Thyroid gland (tissue), 4 donors: ENCODE results near the gene CAMTA1.

Experiments
- POLR2A ChIP-seq, 2 donors: fragments of 450-650 bp; IDR thresholded peaks; one replicate each; pipeline ENCODE4 v1.6.1; 2017; ENCODE audit warnings: antibody characterized with exemption in 2 of 2, mild to moderate bottlenecking in 2 of 2, moderate library complexity in 1 of 2
- TF ChIP-seq, protein P1 (sequence below), 6 experiments: fragments of 200-600 bp in 3 of 6; fragments of 450-650 bp in 3 of 6; sonication (generic) in 3 of 6; IDR thresholded peaks; one replicate each; pipeline ENCODE4 v1.5.1; 2016 to 2019; ENCODE audit warnings: antibody characterized with exemption in 6 of 6, mild to moderate bottlenecking in 2 of 6, inconsistent platforms in 1 of 6, moderate library complexity in 1 of 6

DNA sequence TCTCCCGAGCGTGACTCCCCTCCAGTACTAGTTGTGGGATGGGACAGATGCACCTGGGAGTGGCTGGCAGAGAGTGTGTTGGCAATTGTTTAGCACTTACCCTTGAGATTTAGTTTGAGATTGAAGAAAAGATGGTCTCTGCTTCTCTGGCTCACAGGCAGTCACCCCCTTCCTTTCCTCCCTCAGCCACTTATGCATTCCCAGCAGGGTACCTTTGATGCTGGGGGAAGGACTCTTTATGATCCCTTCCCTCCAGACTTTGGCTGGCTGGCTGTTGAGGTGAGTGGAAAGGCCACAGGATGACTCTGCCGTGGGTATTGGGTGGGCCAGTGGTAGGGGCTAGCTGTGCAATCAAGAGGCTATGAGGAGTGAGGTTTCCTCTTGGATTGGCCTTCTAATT, 236.8 kb downstream of the CAMTA1 start:
- TF ChIP-seq, protein P1, sequence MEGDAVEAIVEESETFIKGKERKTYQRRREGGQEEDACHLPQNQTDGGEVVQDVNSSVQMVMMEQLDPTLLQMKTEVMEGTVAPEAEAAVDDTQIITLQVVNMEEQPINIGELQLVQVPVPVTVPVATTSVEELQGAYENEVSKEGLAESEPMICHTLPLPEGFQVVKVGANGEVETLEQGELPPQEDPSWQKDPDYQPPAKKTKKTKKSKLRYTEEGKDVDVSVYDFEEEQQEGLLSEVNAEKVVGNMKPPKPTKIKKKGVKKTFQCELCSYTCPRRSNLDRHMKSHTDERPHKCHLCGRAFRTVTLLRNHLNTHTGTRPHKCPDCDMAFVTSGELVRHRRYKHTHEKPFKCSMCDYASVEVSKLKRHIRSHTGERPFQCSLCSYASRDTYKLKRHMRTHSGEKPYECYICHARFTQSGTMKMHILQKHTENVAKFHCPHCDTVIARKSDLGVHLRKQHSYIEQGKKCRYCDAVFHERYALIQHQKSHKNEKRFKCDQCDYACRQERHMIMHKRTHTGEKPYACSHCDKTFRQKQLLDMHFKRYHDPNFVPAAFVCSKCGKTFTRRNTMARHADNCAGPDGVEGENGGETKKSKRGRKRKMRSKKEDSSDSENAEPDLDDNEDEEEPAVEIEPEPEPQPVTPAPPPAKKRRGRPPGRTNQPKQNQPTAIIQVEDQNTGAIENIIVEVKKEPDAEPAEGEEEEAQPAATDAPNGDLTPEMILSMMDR (IDR thresholded peaks at IDR 0.05): no peak
- no peak for TF ChIP-seq POLR2A (IDR thresholded peaks at IDR 0.05)
